GM21576 (cell line): ENCODE measurements around the gene PLCH1.

Source experiments
- ATAC-seq: cut with Tn5 transposase; IDR thresholded peaks from one replicate; pipeline ENCODE4 v1.9.1; 2021; ENCODE audit warnings: mild to moderate bottlenecking, moderate library complexity; ENCODE audit not compliant: unreplicated experiment

PLCH1 gene

GRCh38 chr3:155391551-155391958 is 353.3 kb downstream of the PLCH1 start:
- ATAC-seq = no peak

- no peak for ATAC-seq
These were observed 353.8 kb downstream of the PLCH1 start for GRCh38 chr3:155391104-155391503.

- no peak for ATAC-seq
These were observed 354.5 kb downstream of the PLCH1 start for GRCh38 chr3:155390351-155390750.

GRCh38 chr3:155388417-155388816 is 356.5 kb downstream of the PLCH1 start:
- no peak for ATAC-seq

- no peak for ATAC-seq
These were observed 357.3 kb downstream of the PLCH1 start for GRCh38 chr3:155387571-155387970.

GRCh38 chr3:155386919-155387318 is 358.0 kb downstream of the PLCH1 start:
- no peak for ATAC-seq

GRCh38 chr3:155385896-155386625 is 358.8 kb downstream of the PLCH1 start:
- ATAC-seq = no peak

GRCh38 chr3:155382396-155383042 is 362.4 kb downstream of the PLCH1 start:
- ATAC-seq = no peak

GRCh38 chr3:155377847-155378246 is 367.0 kb downstream of the PLCH1 start:
- ATAC-seq = no peak

- ATAC-seq = no peak
These were observed 367.8 kb downstream of the PLCH1 start for GRCh38 chr3:155377071-155377470.

- ATAC-seq = no peak
These were observed 372.6 kb downstream of the PLCH1 start for GRCh38 chr3:155372281-155372680.

GRCh38 chr3:155370764-155371503 is 373.9 kb downstream of the PLCH1 start:
- no peak for ATAC-seq

- ATAC-seq = no peak
These were observed 374.7 kb downstream of the PLCH1 start for GRCh38 chr3:155370198-155370597.

GRCh38 chr3:155369735-155370134 is 375.1 kb downstream of the PLCH1 start:
- no peak for ATAC-seq

- ATAC-seq = no peak
These were observed 375.6 kb downstream of the PLCH1 start for GRCh38 chr3:155369244-155369643.

GRCh38 chr3:155368786-155369185 is 376.1 kb downstream of the PLCH1 start:
- no peak for ATAC-seq

- no peak for ATAC-seq
These were observed 377.4 kb downstream of the PLCH1 start for GRCh38 chr3:155367506-155367905.

GRCh38 chr3:155365178-155365783 is 379.6 kb downstream of the PLCH1 start:
- no peak for ATAC-seq

GRCh38 chr3:155364492-155364891 is 380.4 kb downstream of the PLCH1 start:
- ATAC-seq = no peak

- ATAC-seq = no peak
These were observed 381.2 kb downstream of the PLCH1 start for GRCh38 chr3:155363690-155364070.
